ENCODE data around the gene CNTNAP2. TPM values are rescaled to one million over a fixed set of nuclear protein-coding genes. Genes with fewer than 3 reads are reported as not detected.

Gene CNTNAP2
- total RNA-seq, 1 experiment from 2014 or later, result 64.5 TPM

DNA sequence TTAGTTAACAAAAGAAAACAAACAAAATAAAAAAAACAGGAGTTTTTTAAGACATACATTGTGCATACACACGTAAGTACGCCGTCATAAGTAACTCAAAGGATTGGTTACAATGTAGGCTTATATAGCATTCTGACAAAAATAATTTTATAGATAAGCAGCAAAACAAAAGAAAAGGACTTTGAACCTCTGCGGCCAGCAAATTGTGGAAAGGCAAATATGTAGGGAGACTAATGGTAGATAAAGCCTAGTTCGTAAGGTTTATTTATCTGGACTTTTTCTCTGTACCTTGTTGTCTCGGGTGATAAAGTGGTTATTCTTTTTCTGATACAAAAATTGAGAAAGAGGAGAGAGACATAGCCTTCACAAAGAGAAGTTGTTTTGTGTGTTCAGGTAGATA, 891.9 kb downstream of the CNTNAP2 start:
- Histone ChIP-seq H3K79me1 (ENCODE audit: insufficient read depth, low read depth, low read length, poor library complexity, severe bottlenecking) (no peaks in the 10 kb centered on the region), H3K9ac (ENCODE audit: extremely low read depth, insufficient read length, low read length) (no peak overlapping the region), H3K4me2 (ENCODE audit: insufficient read depth, insufficient read length, low read length) (no peak overlapping the region), H3K27ac (ENCODE audit: insufficient read length, low read depth, low read length) (no peak overlapping the region), H3K18ac (ENCODE audit: insufficient read length, low read depth, low read length) (no peak overlapping the region), H2AFZ (ENCODE audit: low read length) (no peak overlapping the region), H3T11ph (ENCODE audit: low read length) (no peak overlapping the region), H3K23ac (ENCODE audit: insufficient read length, low read depth, low read length) (no peak overlapping the region), H4K91ac (ENCODE audit: insufficient read length, low read depth, low read length) (no peak overlapping the region), H3K79me2 (ENCODE audit: insufficient read depth, low read length) (no peaks in the 10 kb centered on the region), H4K20me1 (ENCODE audit: control insufficient read depth, insufficient read depth, insufficient read length) (no peaks in the 10 kb centered on the region), H3K14ac (ENCODE audit: insufficient read depth, low read length) (no peak overlapping the region), H2BK20ac (ENCODE audit: low read depth, low read length, poor library complexity, severe bottlenecking) (no peak overlapping the region), H2BK120ac (ENCODE audit: low read depth, low read length, poor library complexity, severe bottlenecking) (no peak overlapping the region), H4K8ac (replicated peaks; ENCODE audit: insufficient read length, low read depth, low read length) (no peak overlapping the region), H2BK15ac (ENCODE audit: low read depth, low read length) (no peak overlapping the region), H3K4ac (ENCODE audit: low read depth, low read length) (no peak overlapping the region), H3K27me3 (ENCODE audit: insufficient read depth, low read length) (no peaks in the 10 kb centered on the region), H3K56ac (ENCODE audit: insufficient read length, low read depth, low read length) (no peak overlapping the region), H4K5ac (ENCODE audit: insufficient read length, low read depth, low read length) (no peak overlapping the region), H2AK5ac (ENCODE audit: insufficient read length, low read length) (no peak overlapping the region), H2BK5ac (ENCODE audit: insufficient read length, low read length) (no peak overlapping the region), H3K23me2 (ENCODE audit: insufficient read length, low read depth, low read length, poor library complexity, severe bottlenecking) (no peaks in the 10 kb centered on the region), H3K4me1 (ENCODE audit: insufficient read depth, low read length) (no peaks in the 10 kb centered on the region), H2BK12ac (ENCODE audit: insufficient read length, low read depth, low read length) (no peak overlapping the region), H3K9me3 (ENCODE audit: control insufficient read depth, low read depth, low read length) (no peaks in the 10 kb centered on the region)
- WGBS (ENCODE audit: extremely low coverage, insufficient read length, low lambda C conversion rate), result no CpG with 5 or more reads among the region's 6 CpGs
- TF ChIP-seq, protein P1, sequence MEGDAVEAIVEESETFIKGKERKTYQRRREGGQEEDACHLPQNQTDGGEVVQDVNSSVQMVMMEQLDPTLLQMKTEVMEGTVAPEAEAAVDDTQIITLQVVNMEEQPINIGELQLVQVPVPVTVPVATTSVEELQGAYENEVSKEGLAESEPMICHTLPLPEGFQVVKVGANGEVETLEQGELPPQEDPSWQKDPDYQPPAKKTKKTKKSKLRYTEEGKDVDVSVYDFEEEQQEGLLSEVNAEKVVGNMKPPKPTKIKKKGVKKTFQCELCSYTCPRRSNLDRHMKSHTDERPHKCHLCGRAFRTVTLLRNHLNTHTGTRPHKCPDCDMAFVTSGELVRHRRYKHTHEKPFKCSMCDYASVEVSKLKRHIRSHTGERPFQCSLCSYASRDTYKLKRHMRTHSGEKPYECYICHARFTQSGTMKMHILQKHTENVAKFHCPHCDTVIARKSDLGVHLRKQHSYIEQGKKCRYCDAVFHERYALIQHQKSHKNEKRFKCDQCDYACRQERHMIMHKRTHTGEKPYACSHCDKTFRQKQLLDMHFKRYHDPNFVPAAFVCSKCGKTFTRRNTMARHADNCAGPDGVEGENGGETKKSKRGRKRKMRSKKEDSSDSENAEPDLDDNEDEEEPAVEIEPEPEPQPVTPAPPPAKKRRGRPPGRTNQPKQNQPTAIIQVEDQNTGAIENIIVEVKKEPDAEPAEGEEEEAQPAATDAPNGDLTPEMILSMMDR (conservative IDR thresholded peaks at IDR 0.05), result no peak
- H3K27ac Mint-ChIP-seq, result no peak overlapping the region
- H3K4me1 Mint-ChIP-seq, result no peaks in the 10 kb centered on the region
- no peaks in the 10 kb centered on the region for H3K27me3 Mint-ChIP-seq (ENCODE audit: low read depth)
- DNase-seq, result no peak
- no peak overlapping the region for H3K4me3 Mint-ChIP-seq
- H3K9me3 Mint-ChIP-seq, result no peaks in the 10 kb centered on the region
- H3K36me3 Mint-ChIP-seq (ENCODE audit: insufficient read depth in 1 of 3, low read depth in 3 of 3), result no peaks in the 10 kb centered on the region; a peak in 1 of 7 replicates
